Aortic smooth muscle cell (primary cell): ENCODE results near the gene LIN37. TPM values are rescaled to one million over a fixed set of nuclear protein-coding genes. Genes with fewer than 3 reads are reported as not detected.

Experiments
- total RNA-seq: library from RNA; depleted of rRNA; stranded (reverse); fragments of >200 nt; gene quantifications from 2 replicates; pipeline ENCODE4 v1.2.3, GENCODE V29; 2014

LIN37 gene, protein sequence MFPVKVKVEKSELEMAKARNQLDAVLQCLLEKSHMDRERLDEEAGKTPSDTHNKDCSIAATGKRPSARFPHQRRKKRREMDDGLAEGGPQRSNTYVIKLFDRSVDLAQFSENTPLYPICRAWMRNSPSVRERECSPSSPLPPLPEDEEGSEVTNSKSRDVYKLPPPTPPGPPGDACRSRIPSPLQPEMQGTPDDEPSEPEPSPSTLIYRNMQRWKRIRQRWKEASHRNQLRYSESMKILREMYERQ
- total RNA-seq, result 6.7 and 7.0 TPM in 2 replicates

DNA sequence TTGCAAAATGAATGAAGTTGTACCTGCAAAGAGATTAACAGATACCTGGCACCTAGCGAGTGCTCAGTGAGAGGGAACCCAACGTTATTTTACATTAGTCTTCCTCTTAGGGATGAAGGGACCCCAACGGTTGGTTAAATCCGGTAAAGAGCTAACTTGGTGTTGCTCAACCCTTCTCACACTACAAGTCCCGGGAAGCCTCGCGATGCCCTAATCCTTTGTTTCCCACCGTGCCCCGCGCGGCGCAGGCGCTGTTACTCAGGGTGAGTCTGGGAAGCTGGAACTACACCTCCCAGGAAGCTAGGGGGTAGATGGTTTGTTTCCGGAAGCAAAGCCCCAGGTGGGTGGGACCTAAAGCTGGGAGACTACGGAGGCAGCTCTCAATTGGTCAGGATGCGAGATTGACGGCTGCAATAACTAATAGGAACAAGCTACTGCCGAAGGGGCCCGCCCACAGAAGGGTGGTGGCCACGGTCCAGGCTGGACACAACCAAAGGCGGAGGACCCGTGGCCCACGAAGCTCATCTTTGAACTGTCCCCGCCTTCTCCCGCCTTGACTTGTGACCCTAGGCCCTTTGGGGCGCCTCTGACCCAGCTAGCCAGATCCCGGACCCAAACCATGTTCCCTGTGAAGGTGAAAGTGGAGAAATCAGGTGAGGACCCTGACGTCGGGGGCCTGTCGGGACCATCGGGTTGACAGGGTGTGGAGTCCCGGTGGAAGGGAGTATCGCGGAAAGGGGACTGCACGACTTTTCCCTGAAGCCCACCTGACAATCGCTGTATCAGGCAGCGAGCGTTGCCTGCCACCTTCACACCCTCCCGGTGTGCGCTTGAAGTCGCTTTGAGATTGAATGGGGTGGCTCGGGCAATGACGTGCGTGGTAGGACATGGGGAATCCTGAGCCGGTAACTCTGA lies at the start of gene LIN37:
Gene LIN37 (plus strand): TSS at position 471 of the 915 bp plus-strand sequence. CDS start 149 bp downstream, at position 620.

DNA sequence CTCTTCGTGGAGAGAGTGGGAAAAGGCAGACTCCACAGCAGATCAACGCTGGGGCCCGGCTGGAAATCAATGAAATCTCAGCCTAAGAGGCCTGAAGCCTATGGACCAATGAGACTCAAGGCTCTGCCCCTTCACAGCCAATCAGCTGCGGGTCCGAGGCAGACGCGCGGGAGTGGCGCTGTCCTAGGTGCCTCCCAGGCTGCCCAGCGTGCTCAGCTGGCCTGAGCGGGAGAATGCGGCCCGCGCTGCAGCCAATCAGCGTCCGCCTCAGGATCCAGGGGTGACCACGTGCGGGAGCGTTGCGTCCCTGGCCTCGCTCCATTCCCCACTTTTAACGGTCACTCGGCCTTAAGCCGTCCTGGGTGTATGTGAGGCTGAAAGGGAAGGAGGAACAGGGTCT lies 44.2 kb upstream of the LIN37 start, which contains the start of gene ZBTB32:
Gene ZBTB32 (plus strand): TSS at position 341 of the 400 bp plus-strand sequence. CDS start 10,069 bp downstream, outside the sequence.

DNA sequence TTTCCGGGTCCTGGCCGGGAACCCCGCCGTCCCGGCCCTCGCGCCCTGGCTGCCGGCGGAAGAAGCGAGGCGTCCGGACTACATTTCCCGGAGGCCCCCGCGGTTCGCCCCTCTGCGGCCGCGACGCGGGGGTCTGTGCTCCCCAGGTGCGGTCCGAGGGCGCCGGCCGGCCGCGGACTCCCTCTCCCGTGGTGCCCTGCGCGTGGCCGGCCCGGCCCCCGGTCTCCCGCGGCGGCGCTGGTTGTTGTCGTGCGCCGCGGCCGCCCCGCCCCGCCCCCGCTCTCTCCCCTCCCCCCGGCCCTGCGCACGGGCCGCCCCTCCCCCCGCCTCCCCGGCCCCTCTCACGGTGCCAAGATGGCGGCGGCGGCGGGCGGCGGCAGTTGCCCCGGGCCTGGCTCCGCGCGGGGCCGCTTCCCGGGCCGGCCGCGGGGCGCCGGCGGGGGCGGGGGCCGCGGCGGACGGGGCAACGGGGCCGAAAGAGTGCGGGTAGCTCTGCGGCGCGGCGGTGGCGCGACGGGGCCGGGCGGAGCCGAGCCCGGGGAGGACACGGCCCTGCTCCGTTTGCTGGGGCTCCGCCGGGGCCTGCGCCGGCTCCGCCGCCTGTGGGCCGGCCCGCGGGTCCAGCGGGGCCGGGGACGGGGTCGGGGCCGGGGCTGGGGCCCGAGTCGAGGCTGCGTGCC lies 30.6 kb upstream of the LIN37 start, which contains the start of gene KMT2B:
Gene KMT2B (plus strand): TSS at position 339 of the 680 bp plus-strand sequence. CDS start 16 bp downstream, at position 355.

DNA sequence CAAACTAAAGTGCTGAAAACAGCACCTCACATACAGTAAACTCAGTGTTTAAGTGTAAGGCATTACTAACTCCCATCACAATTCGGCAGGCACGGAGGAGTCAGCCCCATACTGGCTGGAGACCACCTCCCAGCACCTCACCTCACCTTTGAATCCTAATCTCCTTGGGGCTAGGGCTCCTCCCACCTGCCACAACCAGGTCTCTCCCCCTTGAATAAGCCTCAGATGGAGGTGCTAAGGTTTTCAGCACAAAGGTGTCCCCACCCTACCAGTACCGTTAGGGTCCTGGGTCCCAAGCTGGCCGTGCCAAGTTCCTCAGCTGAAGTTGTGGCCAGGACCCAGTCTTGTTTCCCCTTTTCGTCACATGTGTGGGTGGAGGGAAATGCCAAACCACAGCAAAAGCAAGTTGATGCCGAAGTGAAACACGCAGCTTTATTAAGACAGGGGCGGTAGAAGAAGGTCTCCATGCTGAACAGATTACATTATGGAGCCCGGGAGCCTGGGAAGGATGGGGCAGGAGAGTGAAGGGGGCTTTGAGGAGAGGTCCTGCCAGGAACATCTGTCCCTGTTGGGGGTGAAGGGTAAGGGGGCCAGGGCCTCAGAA lies 6.2 kb upstream of the LIN37 start, which contains the start of gene IGFLR1:
Gene IGFLR1 (minus strand): TSS at position 332 of the 604 bp plus-strand sequence. CDS start 1,272 bp downstream, outside the sequence.

DNA sequence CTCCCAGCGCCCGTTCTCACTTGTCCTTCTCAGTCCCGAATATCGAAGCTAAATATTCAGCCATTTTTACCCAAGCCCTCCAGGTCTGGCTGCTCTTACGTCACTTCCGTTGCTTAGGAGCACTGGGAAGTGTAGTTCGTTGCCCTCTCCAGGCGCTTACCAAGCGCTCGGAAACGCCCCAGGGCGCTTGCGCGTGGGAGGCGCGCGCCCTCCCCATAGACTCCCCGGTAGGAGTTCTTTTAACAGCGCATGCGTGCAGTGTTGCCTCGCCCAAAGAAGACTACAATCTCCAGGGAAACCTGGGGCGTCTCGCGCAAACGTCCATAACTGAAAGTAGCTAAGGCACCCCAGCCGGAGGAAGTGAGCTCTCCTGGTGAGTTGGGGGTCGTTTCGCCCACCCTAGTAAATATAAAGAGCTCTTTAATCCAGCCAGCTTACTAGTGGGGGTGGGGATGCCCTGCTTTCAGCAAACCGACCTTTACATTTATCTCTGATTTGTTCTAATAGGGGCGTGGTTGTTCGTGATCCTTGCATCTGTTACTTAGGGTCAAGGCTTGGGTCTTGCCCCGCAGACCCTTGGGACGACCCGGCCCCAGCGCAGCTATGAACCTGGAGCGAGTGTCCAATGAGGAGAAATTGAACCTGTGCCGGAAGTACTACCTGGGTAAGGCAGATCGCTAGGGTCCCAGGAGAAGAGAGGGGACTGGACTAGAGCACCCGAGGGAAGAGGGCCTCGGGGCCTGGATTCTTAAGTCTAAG lies 2.9 kb upstream of the LIN37 start, which contains the start of the genes PSENEN and U2AF1L4:
Gene PSENEN (plus strand): TSS at position 324 of the 759 bp plus-strand sequence. CDS start 280 bp downstream, at position 604.
Gene U2AF1L4 (minus strand): TSS at position 91 of the 759 bp plus-strand sequence. CDS start 27 bp downstream, at position 64.

DNA sequence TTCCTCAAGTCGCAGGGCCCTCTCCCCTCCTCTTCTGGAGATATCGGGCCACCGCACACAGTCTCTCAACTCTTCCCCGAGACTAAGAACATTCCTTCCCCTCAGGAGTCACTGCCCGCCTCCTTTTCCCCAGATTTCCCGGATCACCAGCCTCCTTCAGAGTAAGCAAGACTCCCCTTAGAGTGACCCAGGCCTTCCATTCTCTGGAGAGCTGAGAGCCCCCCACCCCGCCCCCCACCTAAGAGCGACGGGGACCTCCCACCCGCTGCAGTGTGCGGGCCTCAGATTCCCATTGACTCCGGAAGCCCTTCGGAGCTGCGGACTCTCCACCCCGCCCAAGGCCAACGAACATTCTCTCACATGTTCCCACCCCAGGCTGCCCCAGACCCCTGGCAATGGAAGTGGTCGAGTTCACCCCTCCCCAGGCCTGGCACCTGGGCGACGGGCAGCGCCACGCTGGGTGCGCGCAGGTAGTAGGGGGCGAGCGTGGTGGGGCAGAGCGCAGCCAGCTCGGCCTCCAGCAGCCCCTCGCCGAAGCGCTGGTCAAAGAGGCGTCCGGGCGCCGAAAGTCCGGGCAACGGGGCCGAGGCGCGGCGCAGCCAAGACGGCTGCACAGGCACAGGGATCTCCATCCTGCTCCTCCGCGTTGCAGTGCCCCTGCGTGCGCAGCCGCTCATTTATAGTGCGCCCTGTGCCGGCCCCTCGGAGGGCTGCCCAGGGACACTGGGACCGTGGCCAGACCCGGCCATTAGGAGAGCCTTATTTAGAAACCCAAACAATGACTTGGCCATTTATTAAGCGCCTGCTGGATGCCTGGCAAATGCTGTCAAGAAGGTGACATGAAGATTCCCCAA lies 8.2 kb downstream of the LIN37 start, which contains the start of gene HSPB6:
Gene HSPB6 (minus strand): TSS at position 653 of the 854 bp plus-strand sequence. CDS start 21 bp downstream, at position 632.

DNA sequence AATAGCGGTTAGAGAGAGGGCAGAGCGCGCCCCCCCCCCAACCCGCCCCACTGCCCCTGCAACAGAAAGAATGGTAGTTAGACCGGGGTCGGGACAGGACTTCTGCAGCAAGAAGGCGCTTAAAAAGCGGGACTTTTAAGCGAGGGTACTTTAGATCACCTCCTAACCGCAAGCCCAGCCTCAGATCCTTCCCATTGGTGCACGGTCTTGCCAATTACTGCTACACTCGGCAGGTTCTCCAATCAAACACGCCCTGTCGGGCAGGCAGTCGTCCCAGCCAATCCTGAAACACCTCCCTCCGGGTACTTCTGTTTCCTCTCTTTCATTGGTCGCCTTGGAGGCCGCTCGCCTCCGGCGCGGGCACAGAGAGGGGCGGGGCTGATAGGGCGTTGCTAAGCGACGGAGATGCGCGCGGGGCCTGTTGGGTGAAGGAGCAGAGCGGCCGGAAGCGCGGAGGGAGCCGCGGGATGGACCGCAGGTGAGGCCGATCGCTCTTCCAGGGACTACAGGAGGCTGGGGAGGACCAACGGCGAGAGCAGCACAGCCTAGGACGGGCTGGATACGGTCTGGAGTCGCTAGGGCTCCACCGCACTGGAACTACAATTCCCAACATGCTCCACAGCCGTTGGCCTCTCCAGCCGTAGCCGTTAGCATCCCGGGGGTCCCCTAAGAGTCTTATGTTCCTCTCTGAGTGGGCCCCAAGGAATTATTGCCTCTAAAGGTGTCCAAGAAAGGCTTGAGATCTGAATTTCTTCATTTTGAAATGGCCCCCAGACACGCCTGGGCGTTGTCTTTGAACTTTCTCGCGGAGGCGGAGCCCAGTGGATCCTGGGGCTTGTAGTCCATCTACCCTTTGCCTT lies 9.6 kb downstream of the LIN37 start, which contains the start of gene PROSER3:
Gene PROSER3 (plus strand): TSS at position 428 of the 860 bp plus-strand sequence. CDS start 40 bp downstream, at position 468.

DNA sequence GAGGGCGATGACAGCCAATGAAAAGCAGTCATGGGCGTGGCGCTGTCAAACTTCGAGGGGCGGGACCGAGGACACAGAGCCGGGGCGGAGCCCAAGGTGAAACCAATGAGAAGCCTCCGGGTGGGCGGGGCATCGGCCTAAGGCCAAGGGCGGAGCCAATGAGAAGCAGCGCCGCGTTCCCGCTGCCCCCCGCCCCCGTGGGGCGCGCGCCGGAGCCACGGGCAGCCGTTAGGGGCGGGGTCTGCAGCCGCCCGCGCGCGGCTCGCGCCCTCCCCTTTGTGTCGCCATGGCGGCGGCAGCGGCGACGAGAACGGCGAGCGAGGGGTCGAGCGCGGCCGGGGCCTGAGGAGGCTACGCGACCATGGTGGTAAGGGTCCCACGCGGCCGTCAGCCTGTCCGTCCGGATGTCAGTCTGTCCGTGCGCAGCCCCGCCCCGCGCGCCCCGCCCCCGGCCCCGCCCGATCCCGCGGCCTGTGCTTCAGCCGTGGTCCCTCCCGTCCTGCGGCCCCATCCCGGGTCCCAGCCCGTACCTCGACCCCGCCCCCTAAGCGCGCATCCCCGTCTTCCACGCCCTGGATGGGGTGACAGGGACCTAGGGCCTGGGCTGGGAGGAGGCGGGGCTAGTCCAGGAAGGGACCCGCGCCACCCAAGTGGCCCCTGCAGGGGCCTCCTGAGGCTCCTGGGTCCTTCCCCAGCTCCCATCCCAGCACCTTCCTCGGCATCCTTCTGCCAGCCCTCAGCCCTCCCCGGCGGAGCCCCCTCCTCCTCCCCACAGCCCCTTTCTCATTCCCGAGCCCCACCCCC lies 27.1 kb downstream of the LIN37 start, which contains the start of gene ARHGAP33:
Gene ARHGAP33 (plus strand): TSS at position 267 of the 804 bp plus-strand sequence. CDS start 95 bp downstream, at position 362.

Other genes with a start within 250 kb of the LIN37 start
- gene DMKN, start 234.9 kb upstream of the LIN37 start, total RNA-seq, result 0.53 and 2.3 TPM in 2 replicates
- gene SBSN, start 220.3 kb upstream of the LIN37 start, total RNA-seq, result 0.66 and 0.87 TPM in 2 replicates
- not detected in 2 replicates for gene GAPDHS, start 215.1 kb upstream of the LIN37 start, total RNA-seq
- gene TMEM147, start 202.9 kb upstream of the LIN37 start, total RNA-seq, result 73.3 and 90.4 TPM in 2 replicates
- not detected in 2 replicates for gene ATP4A, start 184.9 kb upstream of the LIN37 start, total RNA-seq
- gene PMIS2, start 162.4 kb upstream of the LIN37 start, total RNA-seq, result not detected in 2 replicates
- 4.4 and 6.7 TPM in 2 replicates for gene HAUS5, start 135.8 kb upstream of the LIN37 start, total RNA-seq
- gene RBM42, start 119.5 kb upstream of the LIN37 start, total RNA-seq, result 36.8 and 38.8 TPM in 2 replicates
- 0.12 and 0.26 TPM in 2 replicates for gene ETV2, start 106.8 kb upstream of the LIN37 start, total RNA-seq
- gene COX6B1, start 100.3 kb upstream of the LIN37 start, total RNA-seq, result 462 and 513 TPM in 2 replicates
- gene UPK1A, start 82.1 kb upstream of the LIN37 start, total RNA-seq, result not detected in 2 replicates
- not detected in 2 replicates for gene ZBTB32, start 44.0 kb upstream of the LIN37 start, total RNA-seq
- gene KMT2B, start 30.6 kb upstream of the LIN37 start, total RNA-seq, result 3.6 and 5.9 TPM in 2 replicates
- gene IGFLR1, start 6.1 kb upstream of the LIN37 start, total RNA-seq, result 1.1 TPM in 2 replicates
- 7.3 and 10.3 TPM in 2 replicates for gene U2AF1L4, start 3.2 kb upstream of the LIN37 start, total RNA-seq
- gene PSENEN, start 2.9 kb upstream of the LIN37 start, total RNA-seq, result 16.8 and 17.2 TPM in 2 replicates
- gene HSPB6, start 8.5 kb downstream of the LIN37 start, total RNA-seq, result 55.8 and 106 TPM in 2 replicates
- gene PROSER3, start 9.6 kb downstream of the LIN37 start, total RNA-seq, result 3.6 and 4.7 TPM in 2 replicates
- 2.9 and 3.2 TPM in 2 replicates for gene ARHGAP33, start 27.0 kb downstream of the LIN37 start, total RNA-seq
- not detected in 2 replicates for gene PRODH2, start 64.3 kb downstream of the LIN37 start, total RNA-seq
- not detected in 2 replicates for gene NPHS1, start 103.9 kb downstream of the LIN37 start, total RNA-seq
- not detected in 2 replicates for gene KIRREL2, start 108.3 kb downstream of the LIN37 start, total RNA-seq
- gene APLP1, start 120.0 kb downstream of the LIN37 start, total RNA-seq, result 7.7 and 14.0 TPM in 2 replicates
- gene NFKBID, start 152.0 kb downstream of the LIN37 start, total RNA-seq, result 3.2 and 4.0 TPM in 2 replicates
- 0.79 and 1.2 TPM in 2 replicates for gene HCST, start 154.0 kb downstream of the LIN37 start, total RNA-seq
- not detected in 2 replicates for gene TYROBP, start 159.7 kb downstream of the LIN37 start, total RNA-seq
- 1.5 and 2.4 TPM in 2 replicates for gene LRFN3, start 187.8 kb downstream of the LIN37 start, total RNA-seq
- gene SDHAF1, start 246.6 kb downstream of the LIN37 start, total RNA-seq, result 13.5 and 15.2 TPM in 2 replicates